Sigmoid colon (tissue), 4 donors: ENCODE measurements around the gene RELB.

Source experiments
- POLR2A ChIP-seq, 2 donors: fragments of 450-650 bp; IDR thresholded peaks; one replicate each; pipeline ENCODE4 v1.6.1; 2016; ENCODE audit warnings: antibody characterized with exemption in 2 of 2, mild to moderate bottlenecking in 2 of 2, moderate library complexity in 2 of 2
- POLR2AphosphoS5 ChIP-seq, 4 donors: sonication (generic); formaldehyde crosslinking; IDR thresholded peaks; one replicate each; pipeline ENCODE4 v1.6.1; 2017; ENCODE audit warnings: antibody characterized with exemption in 4 of 4
- TF ChIP-seq, protein P1 (sequence below), 4 experiments: fragments of 450-650 bp in 3 of 4; fragments of 200-600 bp in 1 of 4; IDR thresholded peaks; one replicate each; pipeline ENCODE4 v1.5.1; 2016 to 2019; ENCODE audit warnings: antibody characterized with exemption in 4 of 4, mild to moderate bottlenecking in 3 of 4, moderate library complexity in 2 of 4

DNA sequence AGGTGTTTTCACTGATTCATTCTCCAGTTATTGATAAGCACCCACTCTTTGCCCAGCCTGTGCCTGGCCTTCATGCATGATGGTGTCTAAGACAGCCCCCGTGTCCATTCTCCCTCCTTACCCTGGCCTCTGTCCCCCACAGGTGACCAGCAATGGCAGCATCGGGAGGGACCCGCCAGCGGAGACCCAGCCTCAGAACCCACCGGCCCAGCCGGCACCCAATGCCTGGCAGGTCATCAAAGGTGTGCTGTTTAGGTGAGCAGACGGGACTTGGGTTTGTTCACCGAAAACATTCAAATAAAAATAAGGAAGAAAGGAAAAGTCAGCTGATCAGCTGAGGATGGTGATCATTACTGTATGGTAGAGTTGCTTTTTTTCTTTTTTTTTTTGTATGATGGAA is 39.4 kb upstream of the RELB start:
- TF ChIP-seq, protein P1, sequence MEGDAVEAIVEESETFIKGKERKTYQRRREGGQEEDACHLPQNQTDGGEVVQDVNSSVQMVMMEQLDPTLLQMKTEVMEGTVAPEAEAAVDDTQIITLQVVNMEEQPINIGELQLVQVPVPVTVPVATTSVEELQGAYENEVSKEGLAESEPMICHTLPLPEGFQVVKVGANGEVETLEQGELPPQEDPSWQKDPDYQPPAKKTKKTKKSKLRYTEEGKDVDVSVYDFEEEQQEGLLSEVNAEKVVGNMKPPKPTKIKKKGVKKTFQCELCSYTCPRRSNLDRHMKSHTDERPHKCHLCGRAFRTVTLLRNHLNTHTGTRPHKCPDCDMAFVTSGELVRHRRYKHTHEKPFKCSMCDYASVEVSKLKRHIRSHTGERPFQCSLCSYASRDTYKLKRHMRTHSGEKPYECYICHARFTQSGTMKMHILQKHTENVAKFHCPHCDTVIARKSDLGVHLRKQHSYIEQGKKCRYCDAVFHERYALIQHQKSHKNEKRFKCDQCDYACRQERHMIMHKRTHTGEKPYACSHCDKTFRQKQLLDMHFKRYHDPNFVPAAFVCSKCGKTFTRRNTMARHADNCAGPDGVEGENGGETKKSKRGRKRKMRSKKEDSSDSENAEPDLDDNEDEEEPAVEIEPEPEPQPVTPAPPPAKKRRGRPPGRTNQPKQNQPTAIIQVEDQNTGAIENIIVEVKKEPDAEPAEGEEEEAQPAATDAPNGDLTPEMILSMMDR (IDR thresholded peaks at IDR 0.05): no peak
- TF ChIP-seq POLR2AphosphoS5 (IDR thresholded peaks at IDR 0.05) (no peak), POLR2A (IDR thresholded peaks at IDR 0.05) (no peak)
